AG04449 (cell line): ENCODE measurements around the gene ALB.

Experiments used
- CTCF ChIA-PET: fragments of 350-600 bp; formaldehyde crosslinking; extraction: SDS; loops from one replicate; lab custom pipeline; 2021; ENCODE audit warnings: antibody characterized with exemption; lab: Yijun Ruan, JAX
- POLR2A ChIA-PET: fragments of 400-600, 350-600 bp; formaldehyde crosslinking; extraction: SDS; loops from one replicate; lab custom pipeline; 2020; ENCODE audit warnings: antibody characterized with exemption, inconsistent platforms; lab: Yijun Ruan, JAX
- DNase-seq: peaks from one replicate; pipeline ENCODE4 v3.0.0-alpha.2; 2010; ENCODE audit warnings: low read depth, low spot score
- H3K4me3 ChIP-seq: 2 replicates; pipeline ENCODE4 v1.5.1; 2011; ENCODE audit warnings: low read depth, mild to moderate bottlenecking, control low read depth, low read length
- TF ChIP-seq, protein P1 (sequence below): IDR thresholded peaks from one replicate; pipeline ENCODE4 v1.5.1; 2011; ENCODE audit warnings: mild to moderate bottlenecking, moderate library complexity, low read length, control low read depth, inconsistent platforms; ENCODE audit not compliant: insufficient read depth; ENCODE audit errors: missing control alignments

The ALB gene

DNA sequence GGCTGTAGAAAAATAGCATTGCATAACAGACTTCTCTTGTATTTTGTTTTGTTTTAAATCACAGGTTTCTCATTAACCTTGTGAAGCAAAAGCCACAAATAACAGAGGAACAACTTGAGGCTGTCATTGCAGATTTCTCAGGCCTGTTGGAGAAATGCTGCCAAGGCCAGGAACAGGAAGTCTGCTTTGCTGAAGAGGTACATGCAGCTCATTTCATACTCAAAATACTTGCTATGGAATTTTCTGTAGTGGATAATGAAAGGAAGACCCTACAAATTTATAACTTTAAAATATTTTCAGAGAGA, 49.6 kb downstream of the ALB start:
- TF ChIP-seq, protein P1, sequence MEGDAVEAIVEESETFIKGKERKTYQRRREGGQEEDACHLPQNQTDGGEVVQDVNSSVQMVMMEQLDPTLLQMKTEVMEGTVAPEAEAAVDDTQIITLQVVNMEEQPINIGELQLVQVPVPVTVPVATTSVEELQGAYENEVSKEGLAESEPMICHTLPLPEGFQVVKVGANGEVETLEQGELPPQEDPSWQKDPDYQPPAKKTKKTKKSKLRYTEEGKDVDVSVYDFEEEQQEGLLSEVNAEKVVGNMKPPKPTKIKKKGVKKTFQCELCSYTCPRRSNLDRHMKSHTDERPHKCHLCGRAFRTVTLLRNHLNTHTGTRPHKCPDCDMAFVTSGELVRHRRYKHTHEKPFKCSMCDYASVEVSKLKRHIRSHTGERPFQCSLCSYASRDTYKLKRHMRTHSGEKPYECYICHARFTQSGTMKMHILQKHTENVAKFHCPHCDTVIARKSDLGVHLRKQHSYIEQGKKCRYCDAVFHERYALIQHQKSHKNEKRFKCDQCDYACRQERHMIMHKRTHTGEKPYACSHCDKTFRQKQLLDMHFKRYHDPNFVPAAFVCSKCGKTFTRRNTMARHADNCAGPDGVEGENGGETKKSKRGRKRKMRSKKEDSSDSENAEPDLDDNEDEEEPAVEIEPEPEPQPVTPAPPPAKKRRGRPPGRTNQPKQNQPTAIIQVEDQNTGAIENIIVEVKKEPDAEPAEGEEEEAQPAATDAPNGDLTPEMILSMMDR = no peak
- DNase-seq = no peak
- ChIA-PET CTCF (interaction anchor here (2.2 kb wide), 1 partner anchor 10 kb away, joined by 5 read pairs; no protein-coding TSS in a partner anchor), POLR2A (no interaction called here)
- H3K4me3 ChIP-seq = no peak overlapping the region

DNA sequence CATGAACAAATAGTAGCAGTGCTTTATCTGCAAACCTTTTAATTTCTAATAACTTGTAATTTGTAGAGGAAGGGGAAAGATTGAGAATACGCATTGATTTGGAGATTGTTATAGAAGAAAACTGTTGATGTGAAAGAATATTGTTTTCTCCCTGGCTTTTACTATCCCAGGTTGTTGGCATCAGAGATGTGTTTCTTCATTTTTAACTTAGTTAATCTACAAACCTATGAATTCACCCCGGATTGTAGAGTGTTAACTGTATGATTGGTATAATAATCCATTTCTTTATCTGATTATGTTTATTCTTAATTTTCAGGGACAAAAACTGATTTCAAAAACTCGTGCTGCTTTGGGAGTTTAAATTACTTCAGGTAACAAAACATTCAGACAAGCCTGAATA, 50.8 kb downstream of the ALB start:
- CTCF ChIA-PET = no interaction called here
- no peak for DNase-seq
- H3K4me3 ChIP-seq = no peak overlapping the region
- POLR2A ChIA-PET = no interaction called here
- TF ChIP-seq, protein P1 = no peak

DNA sequence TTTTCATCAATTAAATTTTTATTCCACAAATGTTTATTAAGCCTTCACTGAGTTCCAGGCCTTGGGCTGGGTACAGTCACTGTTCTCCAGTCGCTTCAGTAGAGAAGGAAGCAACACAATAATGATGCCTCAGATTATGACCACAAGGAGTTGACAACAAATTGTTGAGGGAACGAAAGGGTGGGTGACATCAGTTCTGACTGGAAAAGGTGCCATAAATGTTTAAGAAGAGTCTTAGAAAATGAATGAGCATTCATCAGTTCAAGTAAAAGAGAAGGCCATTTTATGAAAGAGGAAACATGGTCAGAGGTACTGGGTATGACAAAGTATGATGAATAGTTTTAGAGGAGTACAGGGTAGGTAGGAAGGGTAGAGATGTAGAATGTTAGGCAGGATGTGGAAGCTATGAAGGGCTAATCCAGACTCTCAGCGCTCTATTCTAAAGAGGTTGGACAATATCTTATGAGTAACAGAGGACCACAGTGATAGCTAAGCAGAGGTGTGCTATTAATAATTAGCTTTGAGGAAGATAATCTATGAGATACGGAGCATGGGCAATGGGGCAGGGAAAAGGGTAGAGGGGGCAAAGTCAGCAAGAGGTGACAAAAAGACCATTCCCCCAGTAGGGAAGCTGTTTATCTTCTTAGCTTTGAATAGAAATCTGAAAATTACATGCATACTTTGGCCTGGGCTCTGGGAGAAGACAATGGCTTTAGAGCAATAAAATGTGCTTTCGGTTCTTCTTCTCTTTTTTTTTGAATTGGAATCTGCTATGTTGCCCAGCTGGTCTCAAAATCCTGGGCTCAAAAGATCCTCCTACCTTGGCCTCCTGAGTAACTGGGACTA, 52.3 kb downstream of the ALB start:
- no peak overlapping the region for H3K4me3 ChIP-seq
- TF ChIP-seq, protein P1 = no peak
- DNase-seq = no peak
- ChIA-PET POLR2A (no interaction called here), CTCF (interaction anchor here (0.6 to 2.9 kb wide), 2 partner anchors 11 to 42 kb away, joined by 4 to 18 read pairs; no protein-coding TSS in a partner anchor)

DNA sequence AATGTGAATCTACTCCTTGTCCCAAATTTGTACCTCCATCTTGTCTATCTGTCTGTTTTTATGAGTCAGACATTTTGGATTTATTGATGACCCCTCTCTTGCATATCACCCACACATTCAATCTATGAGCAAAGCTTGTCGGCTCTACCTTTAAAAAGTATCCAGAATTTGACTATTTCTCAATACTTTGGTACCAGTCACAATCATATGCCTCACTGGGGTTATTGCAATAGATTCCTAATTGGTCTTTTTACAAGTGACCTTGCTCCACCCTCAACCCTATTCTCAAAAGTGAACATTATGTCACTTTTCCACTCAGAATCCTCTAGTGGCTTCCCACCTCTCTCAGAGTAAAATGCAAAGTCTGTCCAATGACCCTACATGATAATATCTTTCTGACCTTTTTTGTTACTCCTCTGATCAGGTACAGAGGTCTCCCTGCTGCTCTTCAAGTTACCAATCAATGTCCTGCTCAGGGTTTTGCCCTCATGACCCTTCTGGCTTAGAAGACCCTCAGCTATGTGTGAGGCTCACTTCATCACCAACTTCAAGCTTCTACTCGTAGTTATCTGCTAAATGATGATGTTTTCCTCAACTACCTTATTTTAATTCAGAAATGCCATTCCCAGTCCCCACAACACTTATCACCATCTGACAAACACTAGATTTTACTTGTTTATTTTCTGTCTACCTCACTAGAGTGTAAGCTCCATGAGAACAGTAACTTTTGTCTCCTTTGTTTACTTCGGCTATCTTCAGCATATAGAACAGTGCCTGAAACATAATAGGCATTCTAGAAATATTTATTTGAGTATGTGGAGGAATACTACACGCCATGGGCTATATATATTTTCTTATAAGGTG, 54.3 kb downstream of the ALB start:
- TF ChIP-seq, protein P1 = no peak
- POLR2A ChIA-PET = no interaction called here
- no peak overlapping the region for H3K4me3 ChIP-seq
- CTCF ChIA-PET = interaction anchor here (0.8 to 2.9 kb wide), 3 partner anchors 9 to 13 kb away, joined by 3 to 18 read pairs (median 3); no protein-coding TSS in a partner anchor
- DNase-seq = no peak

DNA sequence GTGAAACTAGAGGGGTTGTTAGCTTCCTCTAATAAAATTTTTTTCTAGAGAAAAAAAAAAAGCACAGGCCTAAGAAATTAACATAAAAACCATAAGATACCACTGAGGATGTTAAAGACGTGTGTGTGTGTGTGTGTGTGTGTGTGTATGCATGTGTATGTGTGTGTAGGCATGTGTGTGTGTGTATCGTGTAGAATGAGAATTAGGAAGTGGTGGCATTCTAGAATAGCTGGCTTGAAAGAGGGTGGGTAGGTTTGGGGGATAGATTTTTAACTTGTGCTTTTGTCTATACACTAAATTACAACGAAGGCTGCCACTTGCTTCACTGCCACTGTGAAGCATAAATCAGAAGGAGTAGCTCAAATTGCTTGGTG, 54.9 kb downstream of the ALB start:
- ChIA-PET CTCF (interaction anchor here (0.8 kb wide), 1 partner anchor 13 kb away, joined by 3 read pairs; no protein-coding TSS in a partner anchor), POLR2A (no interaction called here)
- H3K4me3 ChIP-seq = no peak overlapping the region
- TF ChIP-seq, protein P1 = no peak
- no peak for DNase-seq
